Psoas muscle (tissue), 8 donors: ENCODE data around the gene CTAGE9. TPM values are rescaled to one million over a fixed set of nuclear protein-coding genes. Genes with fewer than 3 reads are reported as not detected.

Source experiments
- ATAC-seq, 4 donors: fragments of 200-7000 bp; cut with Tn5 transposase; one replicate each; pipeline ENCODE4 v1.9.1; 2020; ENCODE audit warnings: moderate library complexity in 3 of 4, mild to moderate bottlenecking in 2 of 4
- DNase-seq, 2 donors: peaks; one replicate each; pipeline ENCODE4 v3.0.0-alpha.2; 2020
- H3K27ac ChIP-seq: fragments of 200-600 bp; one replicate; pipeline ENCODE4 v1.8.0; 2022
- H3K27me3 ChIP-seq, 3 donors: fragments of 200-600 bp in 1 of 3; one replicate each; pipeline versions ENCODE4 v1.6.1 to v1.8.0; 2013 to 2022; ENCODE audit warnings: low read length in 2 of 3, mild to moderate bottlenecking in 2 of 3, moderate library complexity in 1 of 3; ENCODE audit not compliant: insufficient read depth in 3 of 3
- H3K36me3 ChIP-seq, 2 donors: fragments of 200-600 bp in 1 of 2; one replicate each; pipeline versions ENCODE4 v1.6.1 to v1.8.0; 2013 to 2022; ENCODE audit warnings: low read depth in 1 of 2, mild to moderate bottlenecking in 1 of 2, moderate library complexity in 1 of 2; ENCODE audit not compliant: insufficient read depth in 1 of 2
- H3K4me1 ChIP-seq: fragments of 200-600 bp; one replicate; pipeline ENCODE4 v1.8.0; 2022
- H3K4me3 ChIP-seq: fragments of 200-600 bp; one replicate; pipeline ENCODE4 v1.8.0; 2022; ENCODE audit warnings: mild to moderate bottlenecking
- H3K9me3 ChIP-seq: fragments of 200-600 bp; one replicate; pipeline ENCODE4 v1.8.0; 2022
- CTCF ChIP-seq: fragments of 200-600 bp; IDR thresholded peaks from one replicate; pipeline ENCODE4 v1.8.0; 2022; ENCODE audit warnings: antibody characterized with exemption
- whole genome bisulfite sequencing, 3 donors: extraction: QIAGEN DNeasy Blood & Tissue Kit; methylation state at CpG; one replicate each; pipeline versions ENCODE4 v1.1.6 to v1.1.7; 2013; 5-methylcytosine and 5-hydroxymethylcytosine counted together
- intact Hi-C, 2 donors: fragments of 100-400 bp; cut with DNase I; formaldehyde crosslinking; loops; one replicate each; pipeline versions ENCODE4 v1.11.0 to v1.14.2; 2022
- polyA plus RNA-seq, 3 donors: library from polyadenylated mRNA; stranded (reverse); fragments of 200-250 nt; gene quantifications; one replicate each; pipeline ENCODE4 v1.2.3, GENCODE V29; 2013
- total RNA-seq, 4 donors: library from RNA; stranded (reverse); fragmentation: NEBNext Ultra II Directional in 2 of 4; extraction: Animal tissue kit (Norgen Biotek cat#: 25700) in 2 of 4; gene quantifications; one replicate each; pipeline versions ENCODE4 v1.2.1 to v1.2.4, GENCODE V29; 2021 to 2023
- donor health status: healthy with polysubstance abuse.
- donor health status: DM: no; HTN: no; CAD: no; lungs with moderate emphysema.
- donor health status: Bipolar disorder and iron deficiency.
- donor health status: healthy.
- donor health status: DM: yes; HTN: yes; CAD: no.
- donor health status: DM: no; HTN: no; CAD: no.
- donor health status: DM: no; HTN: no; CAD: no.
- donor health status: DM: yes; HTN: yes; CAD: no.

The CTAGE9 gene
- total and polyA plus RNA-seq, 7 donors = not detected

- peaks cover 0 to 3% of the 10 kb centered on the region in 2 donors for H3K36me3 ChIP-seq
- no peaks in the 10 kb centered on the region for H3K27me3 ChIP-seq
- H3K4me3 ChIP-seq = no peak overlapping the region
- intact Hi-C loops = no loop called here
- no peaks in the 10 kb centered on the region for H3K4me1 ChIP-seq
- H3K9me3 ChIP-seq = no peaks in the 10 kb centered on the region
- DNase-seq (no peak), ATAC-seq (no peak)
- TF ChIP-seq CTCF = no peak
- no peak overlapping the region for H3K27ac ChIP-seq
These were observed 20.4 kb upstream of the CTAGE9 start for GRCh38 chr6:131731224-131731623.

DNA sequence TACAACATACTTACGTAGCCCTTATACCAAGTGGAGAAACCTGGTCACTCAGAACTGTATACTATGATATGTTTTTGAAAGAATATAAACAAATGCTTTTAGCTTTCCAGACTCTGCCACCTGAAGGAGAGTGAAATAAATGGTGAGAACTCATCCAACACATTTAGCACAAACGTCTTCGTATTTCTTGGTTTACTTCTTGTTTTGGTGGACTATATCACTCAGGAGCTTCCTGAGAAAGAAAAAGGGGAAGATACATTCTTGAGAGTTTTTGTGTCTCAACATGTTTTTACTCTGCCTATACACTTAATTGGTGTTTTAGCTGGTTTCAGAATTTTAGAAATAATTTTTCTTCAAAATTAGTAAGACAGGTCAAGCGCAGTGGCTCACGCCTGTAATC lies 19.4 kb upstream of the CTAGE9 start:
- DNase-seq (no peak), ATAC-seq (no peak)
- H3K27me3 ChIP-seq = no peaks in the 10 kb centered on the region
- peaks cover 0 to 3% of the 10 kb centered on the region in 2 donors for H3K36me3 ChIP-seq
- H3K4me1 ChIP-seq = no peaks in the 10 kb centered on the region
- intact Hi-C loops = no loop called here
- no peaks in the 10 kb centered on the region for H3K9me3 ChIP-seq
- H3K4me3 ChIP-seq = no peak overlapping the region
- no peak for TF ChIP-seq CTCF
- H3K27ac ChIP-seq = no peak overlapping the region
- 81 to 97% (median 89%) methylated on average over 5 of the region's 5 CpGs for WGBS, 3 donors

GRCh38 chr6:131729550-131729949 lies 18.7 kb upstream of the CTAGE9 start:
- WGBS, 3 donors = 68 to 81% (median 75%) methylated on average over 4 of the region's 4 CpGs

DNA sequence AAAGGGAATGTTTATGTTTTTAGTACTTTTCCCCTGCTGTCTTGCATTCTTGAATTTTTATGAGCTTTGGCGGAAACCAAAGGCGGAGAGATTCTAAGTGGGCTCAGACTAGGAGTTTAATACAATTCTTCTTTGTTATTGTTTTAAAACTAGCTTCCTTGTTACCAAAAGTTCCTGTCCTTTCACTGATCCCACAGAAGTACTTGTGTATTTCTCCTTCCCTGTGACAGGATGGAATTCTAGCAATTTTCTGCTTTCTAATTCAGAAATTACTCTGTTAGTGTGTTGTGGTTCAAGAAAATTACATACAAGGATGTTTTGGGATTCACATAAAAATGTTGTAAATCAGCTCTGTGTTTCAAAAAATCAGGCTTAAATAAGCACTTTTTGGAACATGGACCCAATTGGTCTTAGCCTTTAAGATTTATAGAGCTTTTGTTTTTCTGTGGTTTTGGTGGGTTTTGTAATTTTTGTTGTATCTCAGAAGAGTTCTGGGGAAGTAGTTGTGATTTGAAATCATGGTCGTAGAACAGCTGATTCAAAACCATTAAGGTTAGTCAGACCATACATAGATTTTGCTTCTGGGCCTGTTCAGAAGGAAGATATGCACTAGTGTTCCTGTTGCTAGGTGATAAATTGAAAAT lies 17.6 kb upstream of the CTAGE9 start:
- Histone ChIP-seq H3K27me3 (no peaks in the 10 kb centered on the region), H3K9me3 (no peaks in the 10 kb centered on the region), H3K4me1 (no peaks in the 10 kb centered on the region), H3K27ac (no peak overlapping the region), H3K36me3 (peaks cover 0 to 3% of the 10 kb centered on the region in 2 donors), H3K4me3 (no peak overlapping the region)
- no peak for TF ChIP-seq CTCF
- intact Hi-C loops = no loop called here
- 65 to 79% (median 67%) methylated on average over 3 of the region's 3 CpGs for WGBS, 3 donors
- ATAC-seq (no peak), DNase-seq (no peak)

More at GRCh38 chr6:131729550-131729949, 18.7 kb upstream of the CTAGE9 start:
- no peak overlapping the region for H3K4me3 ChIP-seq
- H3K27me3 ChIP-seq = no peaks in the 10 kb centered on the region
- intact Hi-C loops = no loop called here
- peaks cover 0 to 3% of the 10 kb centered on the region in 2 donors for H3K36me3 ChIP-seq
- no peak for TF ChIP-seq CTCF
- H3K9me3 ChIP-seq = no peaks in the 10 kb centered on the region
- H3K27ac ChIP-seq = no peak overlapping the region
- DNase-seq (no peak), ATAC-seq (no peak)
- H3K4me1 ChIP-seq = no peaks in the 10 kb centered on the region

GRCh38 chr6:131727868-131728267 lies 17.1 kb upstream of the CTAGE9 start:
- TF ChIP-seq CTCF = no peak
- H3K27ac ChIP-seq = no peak overlapping the region
- intact Hi-C loops = no loop called here
- no peaks in the 10 kb centered on the region for H3K9me3 ChIP-seq
- DNase-seq (no peak), ATAC-seq (no peak)
- no peaks in the 10 kb centered on the region for H3K27me3 ChIP-seq
- H3K36me3 ChIP-seq = peaks cover 0 to 3% of the 10 kb centered on the region in 2 donors
- 85 to 93% (median 89%) methylated on average over 4 of the region's 4 CpGs for WGBS, 3 donors
- H3K4me1 ChIP-seq = no peaks in the 10 kb centered on the region
- no peak overlapping the region for H3K4me3 ChIP-seq
